IPS-11a (cell line): ENCODE data around the gene SUGP2.
"Not testable (repeated sequence)": the region's sequence is repeated elsewhere in the genome, so short reads cannot be mapped to it uniquely, and the experiment has no call there.

Experiments used
- H3K4me3 ChIP-seq: one replicate; pipeline ENCODE4 v1.5.1; 2013; ENCODE audit warnings: low read depth, low read length, control low read depth

Gene SUGP2

GRCh38 chr19:19034204-19034624 lies 897 bp upstream of the SUGP2 start:
- H3K4me3 ChIP-seq, result peak overlapping the region; percentile 80

DNA sequence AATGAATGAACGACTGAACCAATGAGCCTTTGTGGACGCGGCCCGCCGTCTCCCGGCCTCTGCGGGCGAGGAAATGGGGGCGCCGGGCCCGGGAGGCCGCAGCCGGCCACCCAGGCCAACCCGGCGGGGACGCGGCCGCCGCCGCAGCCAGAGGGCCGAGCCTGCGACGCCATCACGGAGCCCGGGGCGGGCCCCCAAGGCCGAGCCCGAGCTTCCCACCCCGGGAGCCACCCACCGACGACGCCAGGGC lies 216 bp downstream of the SUGP2 start:
- H3K4me3 ChIP-seq, result peak overlapping the region; percentile 80

DNA sequence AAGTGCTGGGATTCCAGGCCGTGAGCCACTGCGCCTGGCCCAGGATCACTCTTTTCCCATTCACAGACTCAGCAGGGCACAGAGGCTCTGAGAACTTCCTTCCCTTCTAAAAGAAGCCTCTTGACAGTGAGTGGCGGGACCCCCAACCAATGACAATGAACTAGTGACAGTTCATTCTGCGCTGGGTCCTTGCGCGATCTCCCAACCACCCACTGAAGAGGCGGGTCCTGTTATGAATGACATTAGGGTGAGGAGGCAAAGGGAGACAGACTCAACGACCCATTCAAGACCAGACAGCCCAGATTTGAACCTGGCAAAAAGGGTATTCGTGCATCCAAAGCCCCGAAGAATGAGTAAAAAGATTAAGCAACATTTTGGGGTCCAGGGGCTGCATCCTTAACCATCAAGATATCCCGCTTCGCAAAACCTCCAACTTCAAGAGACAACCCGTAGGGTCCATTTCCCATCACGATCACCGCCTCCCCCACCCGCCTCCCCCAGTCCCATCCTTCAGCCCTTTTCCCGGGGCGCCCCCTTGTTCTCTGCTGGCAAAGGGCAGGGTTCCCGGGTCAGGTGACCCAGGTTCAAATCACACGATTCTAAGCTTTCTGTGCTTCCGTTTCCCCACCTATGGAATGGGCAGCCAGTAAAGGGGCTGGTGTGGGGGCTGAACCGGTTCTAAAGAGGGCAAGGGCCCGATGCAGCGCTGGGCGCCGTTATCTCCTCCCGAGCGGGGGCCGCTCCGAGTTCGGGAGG lies 719 bp downstream of the SUGP2 start:
- H3K4me3 ChIP-seq, result peak overlapping the region; percentile 80

DNA sequence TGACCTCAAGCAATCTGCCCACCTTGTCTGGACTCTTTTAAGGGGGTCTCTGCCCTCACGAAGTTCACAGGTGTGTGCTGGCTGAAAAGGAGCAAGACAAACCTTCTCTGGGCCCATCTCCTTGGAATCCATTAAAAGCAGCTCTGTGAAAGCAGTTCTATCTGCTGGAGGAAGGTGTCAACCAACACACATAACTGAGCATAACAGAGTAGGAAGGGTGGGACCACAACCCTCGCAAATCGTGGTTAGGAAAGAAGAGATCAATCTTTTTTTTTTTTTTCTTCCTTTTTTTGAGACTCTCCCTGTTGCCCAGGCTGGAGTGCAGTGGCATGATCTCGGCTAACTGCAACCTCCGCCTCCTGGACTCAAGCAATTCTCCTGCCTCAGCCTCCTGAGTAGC lies 1.4 kb downstream of the SUGP2 start:
- no peak overlapping the region for H3K4me3 ChIP-seq

DNA sequence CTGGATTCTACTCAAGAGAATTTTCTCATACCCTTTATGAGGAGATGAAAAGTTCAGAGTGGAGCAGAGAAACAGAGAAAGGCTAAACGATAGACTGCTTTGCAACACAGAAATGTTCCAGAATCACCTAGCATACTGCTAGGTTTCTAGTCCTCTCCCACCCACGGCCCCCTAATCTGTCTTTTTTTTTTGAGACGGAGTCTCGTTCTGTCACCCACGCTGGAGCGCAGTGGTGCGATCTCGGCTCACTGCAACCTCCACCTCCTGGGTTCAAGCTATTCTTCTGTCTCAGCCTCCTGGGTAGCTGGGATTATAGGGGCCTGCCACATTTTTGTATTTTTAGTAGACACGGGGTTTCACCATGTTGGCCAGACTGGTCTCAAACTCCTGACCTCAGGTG lies 4.8 kb downstream of the SUGP2 start:
- no peak overlapping the region for H3K4me3 ChIP-seq

DNA sequence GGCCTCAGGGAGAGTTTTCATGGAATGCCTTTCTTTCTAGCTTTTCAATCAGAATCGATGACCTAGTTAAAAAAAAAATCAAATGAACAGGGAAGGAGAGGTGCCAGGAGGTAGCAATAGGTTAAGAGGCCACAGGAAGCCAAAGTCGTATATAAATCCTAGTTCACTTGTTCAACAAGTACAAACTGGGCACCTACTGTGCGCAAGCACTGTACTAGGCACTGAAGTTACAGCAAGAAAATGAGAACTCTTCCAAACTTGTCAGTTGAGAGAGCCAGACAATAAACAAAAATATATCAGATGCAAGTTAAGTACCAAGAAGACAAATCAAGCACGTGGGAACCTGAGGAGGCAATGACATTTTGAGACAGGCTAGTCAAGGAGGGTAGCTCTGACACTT lies 6.1 kb downstream of the SUGP2 start:
- no peak overlapping the region for H3K4me3 ChIP-seq

- no peak overlapping the region for H3K4me3 ChIP-seq
Measured at GRCh38 chr19:19026299-19026971, 6.9 kb downstream of the SUGP2 start.

- H3K4me3 ChIP-seq, result no peak overlapping the region
Measured at GRCh38 chr19:19025861-19026260, 7.5 kb downstream of the SUGP2 start.

GRCh38 chr19:19023376-19023775 lies 9.9 kb downstream of the SUGP2 start:
- not testable (repeated sequence) for H3K4me3 ChIP-seq

- no peak overlapping the region for H3K4me3 ChIP-seq
Measured at GRCh38 chr19:19022380-19022961, 10.8 kb downstream of the SUGP2 start.

DNA sequence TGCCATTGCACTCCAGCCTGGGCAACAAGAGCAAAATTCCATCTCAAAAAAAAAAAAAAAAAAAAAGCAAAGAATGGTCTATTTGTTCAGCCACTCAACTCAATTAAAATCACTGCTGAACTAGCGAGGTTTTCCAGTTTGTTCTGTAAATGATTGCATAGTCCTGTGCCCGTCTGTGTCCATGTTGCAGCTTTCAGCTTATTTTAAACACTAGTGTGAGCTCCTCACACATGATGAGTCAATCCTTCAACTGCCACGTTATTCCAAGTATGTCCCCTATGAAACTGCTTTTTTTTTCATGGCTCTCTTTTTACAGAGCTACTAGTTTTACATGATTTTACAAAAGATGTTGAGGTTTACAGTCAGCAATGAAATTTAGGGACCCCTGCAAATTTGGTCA lies 12.2 kb downstream of the SUGP2 start:
- no peak overlapping the region for H3K4me3 ChIP-seq

- H3K4me3 ChIP-seq, result no peak overlapping the region
Measured at GRCh38 chr19:19010551-19010950, 22.8 kb downstream of the SUGP2 start.

- no peak overlapping the region for H3K4me3 ChIP-seq
Measured at GRCh38 chr19:19009951-19010350, 23.4 kb downstream of the SUGP2 start.

- no peak overlapping the region for H3K4me3 ChIP-seq
Measured at GRCh38 chr19:19006213-19006612, 27.1 kb downstream of the SUGP2 start.

DNA sequence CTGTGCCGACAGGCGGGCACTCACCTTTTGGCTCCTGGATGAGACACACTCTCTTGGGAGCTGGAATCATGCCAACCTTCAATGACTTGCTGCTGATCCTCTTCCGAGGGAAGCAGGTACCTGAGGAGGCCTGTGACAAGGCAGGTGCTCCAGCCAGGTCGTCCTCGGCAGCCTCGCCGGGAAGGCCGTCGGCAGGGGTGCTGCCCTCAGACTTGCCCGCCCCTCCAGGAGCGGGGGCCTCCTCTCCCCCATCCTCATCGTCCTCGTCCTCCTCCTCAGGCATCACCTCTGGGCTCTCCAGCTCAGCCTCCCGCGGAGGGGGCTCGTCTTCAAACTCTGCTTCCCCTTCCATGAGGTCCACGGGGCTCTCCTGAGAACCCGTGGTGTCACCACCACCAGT lies 29.2 kb downstream of the SUGP2 start:
- no peak overlapping the region for H3K4me3 ChIP-seq

DNA sequence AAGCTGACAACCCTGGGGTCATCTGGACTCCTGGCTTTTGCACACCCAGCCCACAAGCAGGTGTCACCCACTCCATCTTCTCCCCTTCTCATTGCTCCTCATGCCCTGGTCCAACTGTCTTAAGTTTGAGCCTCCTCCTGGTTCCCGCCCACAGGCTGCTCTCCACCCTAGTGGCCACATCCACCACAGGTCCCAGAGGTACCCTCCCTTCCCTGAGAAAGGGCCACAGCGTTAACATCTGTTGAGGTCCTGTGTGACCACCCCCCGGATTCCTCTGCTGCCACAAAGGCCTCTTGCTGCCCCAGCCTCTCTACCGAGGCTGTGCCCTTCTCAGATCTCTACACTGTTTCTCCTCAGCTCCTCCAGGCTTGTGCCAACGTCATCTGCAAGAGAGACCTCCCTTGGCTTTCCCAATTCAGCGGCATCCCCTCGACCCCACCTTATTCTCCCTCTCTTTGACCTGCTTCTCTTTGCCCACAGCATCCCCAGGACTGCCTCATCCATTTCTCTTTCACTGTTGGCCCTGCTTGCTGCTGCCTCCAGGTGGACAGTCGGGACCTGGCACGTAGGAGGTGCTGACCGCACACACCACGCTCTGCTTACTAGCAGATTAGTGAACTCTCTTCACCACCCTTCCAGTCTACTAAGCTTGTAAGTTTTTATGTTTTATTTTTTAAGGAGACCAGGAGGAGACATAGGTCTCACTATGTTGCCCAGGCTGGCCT lies 33.3 kb downstream of the SUGP2 start:
- no peak overlapping the region for H3K4me3 ChIP-seq

GRCh38 chr19:18999016-18999758 lies 34.1 kb downstream of the SUGP2 start:
- no peak overlapping the region for H3K4me3 ChIP-seq

DNA sequence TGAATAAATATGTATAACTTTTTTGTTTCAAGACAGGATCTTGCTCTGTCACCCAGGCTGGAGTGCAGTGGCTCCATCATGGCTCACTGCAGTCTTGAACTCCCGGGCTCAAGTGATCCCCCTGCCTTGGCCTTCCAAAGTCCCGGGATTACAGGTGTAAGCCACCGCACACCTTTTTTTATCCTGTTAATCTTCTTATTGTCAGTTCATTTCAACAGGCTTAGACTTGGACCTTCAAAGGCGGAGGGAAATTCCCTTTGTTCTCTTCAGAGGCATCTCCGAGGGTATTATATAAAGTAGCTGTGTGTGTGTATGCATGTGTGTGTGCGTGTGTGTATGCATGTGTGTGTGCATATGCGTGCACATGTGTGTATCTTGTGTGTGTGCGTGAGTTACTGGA lies 35.0 kb downstream of the SUGP2 start:
- H3K4me3 ChIP-seq, result no peak overlapping the region

DNA sequence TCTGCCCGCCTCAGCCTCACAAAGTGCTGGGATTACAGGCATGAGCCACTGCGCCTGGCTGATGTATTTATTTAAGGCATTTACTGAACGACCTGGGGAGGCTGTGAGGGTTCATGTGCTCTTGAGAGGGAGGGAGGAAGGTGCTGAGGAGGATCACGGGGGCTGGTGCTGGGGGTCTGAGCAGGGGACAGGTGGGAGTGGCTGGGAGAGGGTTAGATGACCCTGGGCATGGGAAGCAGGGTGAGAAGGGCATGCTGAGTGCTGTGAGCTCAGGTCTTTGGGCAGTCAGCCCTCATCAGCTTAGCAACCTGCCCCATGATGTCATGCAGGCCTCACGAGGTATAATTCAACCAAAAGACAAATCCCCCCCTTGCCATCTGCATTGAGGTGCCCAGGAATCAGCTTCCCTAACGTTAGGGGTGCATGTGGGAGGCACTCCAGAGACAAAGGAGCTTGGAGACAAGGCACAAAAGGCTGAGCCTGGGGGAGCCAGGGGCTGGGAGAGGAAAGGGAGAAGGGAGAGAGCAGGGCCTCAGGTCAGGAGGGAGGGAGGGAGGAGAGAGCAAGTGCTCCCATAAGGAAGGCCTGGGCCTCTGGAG lies 36.4 kb downstream of the SUGP2 start:
- H3K4me3 ChIP-seq, result no peak overlapping the region

DNA sequence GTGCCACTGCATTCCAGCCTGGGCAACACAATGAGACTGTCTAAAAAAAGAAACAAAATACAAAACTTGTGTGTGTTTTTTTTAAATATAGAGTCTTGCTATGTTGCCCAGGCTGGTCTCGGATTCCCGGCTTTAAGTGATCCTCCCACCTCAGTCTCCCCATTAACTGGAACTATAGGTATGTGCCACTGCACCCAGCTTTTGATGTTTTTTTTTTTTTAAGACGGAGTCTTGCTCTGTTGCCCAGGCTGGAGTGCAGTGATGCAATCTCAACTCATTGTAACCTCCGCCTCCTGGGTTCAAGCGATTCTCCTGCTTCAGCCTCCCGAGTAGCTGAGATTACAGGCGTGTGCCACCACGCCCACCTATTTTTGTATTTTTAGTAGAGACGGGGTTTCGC lies 37.0 kb downstream of the SUGP2 start:
- H3K4me3 ChIP-seq, result no peak overlapping the region

DNA sequence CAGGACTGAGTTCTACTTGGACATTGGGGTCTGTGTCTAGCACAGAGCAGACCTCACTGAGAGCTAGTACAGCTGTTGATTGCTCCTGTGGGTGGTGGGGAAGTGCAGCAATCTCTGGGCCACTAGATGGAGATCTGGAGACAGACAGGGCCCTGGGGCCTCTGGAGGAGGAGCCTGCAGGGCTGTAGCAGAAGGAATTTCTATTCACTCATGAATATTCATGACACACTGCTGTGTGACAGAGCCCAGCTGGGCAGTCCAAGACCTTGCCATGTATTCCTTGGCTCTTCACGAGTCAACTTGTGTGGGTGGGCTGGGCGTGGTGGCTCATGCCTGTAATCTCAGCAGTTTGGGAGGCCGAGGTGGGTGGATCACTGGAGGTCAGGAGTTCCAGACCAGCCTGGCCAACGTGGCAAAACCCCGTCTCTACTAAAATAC lies 37.5 kb downstream of the SUGP2 start:
- H3K4me3 ChIP-seq, result no peak overlapping the region
